Measurements from ENCODE around the gene PTPN3.

DNA sequence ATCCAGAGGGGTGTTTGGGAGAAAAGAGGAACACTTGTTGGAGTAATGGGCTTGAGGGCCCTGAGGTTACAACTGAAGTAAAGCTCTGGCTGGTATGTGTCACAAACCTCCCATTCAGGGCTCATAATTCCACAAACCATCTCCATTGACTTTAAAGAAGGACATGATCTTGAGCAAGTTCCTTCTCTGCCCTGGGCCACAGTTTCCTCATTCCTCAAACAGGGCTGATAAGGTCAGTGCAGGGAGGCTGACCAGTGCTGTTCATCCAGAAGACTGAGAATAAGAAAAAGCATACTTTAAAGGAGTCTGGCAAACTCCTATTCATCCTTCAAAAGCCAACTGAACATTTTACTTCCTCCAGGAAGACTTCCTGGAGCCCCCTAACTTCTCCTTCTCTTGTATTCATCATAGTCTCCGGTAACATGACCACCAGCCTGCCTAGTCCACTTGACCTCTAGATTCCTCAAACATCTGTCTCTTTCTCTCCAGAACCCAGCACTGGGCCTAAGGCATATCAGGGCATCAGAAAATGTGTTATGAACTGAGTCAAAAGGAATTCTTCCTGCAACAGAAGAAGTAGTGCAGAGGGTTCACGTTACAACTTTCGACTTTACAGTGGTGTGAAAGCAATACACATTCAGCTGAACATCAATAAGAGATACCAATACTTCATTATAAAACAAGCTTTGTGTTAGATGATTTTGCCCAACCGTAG, 20.7 kb upstream of the PTPN3 start:
- TF ChIP-seq, protein P1, sequence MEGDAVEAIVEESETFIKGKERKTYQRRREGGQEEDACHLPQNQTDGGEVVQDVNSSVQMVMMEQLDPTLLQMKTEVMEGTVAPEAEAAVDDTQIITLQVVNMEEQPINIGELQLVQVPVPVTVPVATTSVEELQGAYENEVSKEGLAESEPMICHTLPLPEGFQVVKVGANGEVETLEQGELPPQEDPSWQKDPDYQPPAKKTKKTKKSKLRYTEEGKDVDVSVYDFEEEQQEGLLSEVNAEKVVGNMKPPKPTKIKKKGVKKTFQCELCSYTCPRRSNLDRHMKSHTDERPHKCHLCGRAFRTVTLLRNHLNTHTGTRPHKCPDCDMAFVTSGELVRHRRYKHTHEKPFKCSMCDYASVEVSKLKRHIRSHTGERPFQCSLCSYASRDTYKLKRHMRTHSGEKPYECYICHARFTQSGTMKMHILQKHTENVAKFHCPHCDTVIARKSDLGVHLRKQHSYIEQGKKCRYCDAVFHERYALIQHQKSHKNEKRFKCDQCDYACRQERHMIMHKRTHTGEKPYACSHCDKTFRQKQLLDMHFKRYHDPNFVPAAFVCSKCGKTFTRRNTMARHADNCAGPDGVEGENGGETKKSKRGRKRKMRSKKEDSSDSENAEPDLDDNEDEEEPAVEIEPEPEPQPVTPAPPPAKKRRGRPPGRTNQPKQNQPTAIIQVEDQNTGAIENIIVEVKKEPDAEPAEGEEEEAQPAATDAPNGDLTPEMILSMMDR (IDR thresholded peaks at IDR 0.05): no peak
- no peak for TF ChIP-seq POLR2A (IDR thresholded peaks at IDR 0.05)
